ENCODE measurements around the gene TBC1D1. TPM values are rescaled to one million over a fixed set of nuclear protein-coding genes. Genes with fewer than 3 reads are reported as not detected.

Gene TBC1D1
- total and polyA plus RNA-seq, 2 donors (not counting 3 experiments of a cell fraction or from before 2014, with no cell fraction given): 63.5 to 116 TPM

GRCh38 chr4:37978248-37978924, 87.5 kb downstream of the TBC1D1 start:
- H3K4me1 ChIP-seq (ENCODE audit: control insufficient read depth, extremely low read depth, insufficient read depth, low read length): peaks cover 13% of the 10 kb centered on the region
- H2AFZ ChIP-seq (ENCODE audit: low read depth, low read length): peak overlapping the region; percentile 53
- H3K9ac ChIP-seq (replicated peaks; ENCODE audit: extremely low read depth, insufficient read depth, low read length): peak overlapping the region; percentile 89
- DNase-seq (ENCODE audit: low read depth, low spot score) (peak; percentile 62), FAIRE-seq (peak; percentile 4)
- H4K20me1 ChIP-seq (replicated peaks; ENCODE audit: control insufficient read depth, extremely low read depth, insufficient read depth, low read length): no peaks in the 10 kb centered on the region
- no peaks in the 10 kb centered on the region for H3K9me1 ChIP-seq (replicated peaks; ENCODE audit: control insufficient read depth, extremely low read depth, insufficient read depth, low read length)
- H3K4me2 ChIP-seq (ENCODE audit: insufficient read depth, low read length): peak overlapping the region; percentile 86
- dilution Hi-C loops (cut with MboI; ENCODE audit: extremely low pct_ligation_motif_present, low sequenced_read_pairs): no loop called here
- intact Hi-C loops (cut with micrococcal nuclease): loop anchor here (5.0 kb wide), 3 partner anchors 86 to 311 kb away; partner anchors contain the start of genes RELL1 and TBC1D1
- peak overlapping the region; percentile 21 to 77 (median 74) for H3K4me3 ChIP-seq (replicated peaks in 1 of 3; ENCODE audit: insufficient read depth in 1 of 3, low read depth in 1 of 3, low read length in 3 of 3)
- no peaks in the 10 kb centered on the region for H3K9me3 ChIP-seq (replicated peaks; ENCODE audit: control insufficient read depth, insufficient read depth, low read length)
- H3K79me2 ChIP-seq (ENCODE audit: control insufficient read depth, insufficient read depth, low read length): peaks cover 29% of the 10 kb centered on the region
- ChIA-PET POLR2A (no interaction called here), CTCF (interaction anchor here (0.6 to 3.2 kb wide), 8 partner anchors 10 to 176 kb away, joined by 3 to 17 read pairs (median 4); no protein-coding TSS in a partner anchor)
- no peaks in the 10 kb centered on the region for H3K36me3 ChIP-seq (ENCODE audit: control insufficient read depth in 2 of 2, extremely low read depth in 1 of 2, insufficient read depth in 2 of 2, low read length in 2 of 2)
- BruUV-seq (replicated peaks): TSS peak; percentile 39
- peak overlapping the region; percentile 83 for H3K27ac ChIP-seq (ENCODE audit: insufficient read depth, low read depth, low read length)
- no peak for TF ChIP-seq EZH2 (IDR thresholded peaks at IDR 0.05; ENCODE audit: borderline replicate concordance, low read depth, low read length, severe bottlenecking)
- no peak for TF ChIP-seq JUN (IDR thresholded peaks at IDR 0.05; ENCODE audit: borderline replicate concordance, insufficient read depth, insufficient read length, low read depth)
- TF ChIP-seq, protein P1, sequence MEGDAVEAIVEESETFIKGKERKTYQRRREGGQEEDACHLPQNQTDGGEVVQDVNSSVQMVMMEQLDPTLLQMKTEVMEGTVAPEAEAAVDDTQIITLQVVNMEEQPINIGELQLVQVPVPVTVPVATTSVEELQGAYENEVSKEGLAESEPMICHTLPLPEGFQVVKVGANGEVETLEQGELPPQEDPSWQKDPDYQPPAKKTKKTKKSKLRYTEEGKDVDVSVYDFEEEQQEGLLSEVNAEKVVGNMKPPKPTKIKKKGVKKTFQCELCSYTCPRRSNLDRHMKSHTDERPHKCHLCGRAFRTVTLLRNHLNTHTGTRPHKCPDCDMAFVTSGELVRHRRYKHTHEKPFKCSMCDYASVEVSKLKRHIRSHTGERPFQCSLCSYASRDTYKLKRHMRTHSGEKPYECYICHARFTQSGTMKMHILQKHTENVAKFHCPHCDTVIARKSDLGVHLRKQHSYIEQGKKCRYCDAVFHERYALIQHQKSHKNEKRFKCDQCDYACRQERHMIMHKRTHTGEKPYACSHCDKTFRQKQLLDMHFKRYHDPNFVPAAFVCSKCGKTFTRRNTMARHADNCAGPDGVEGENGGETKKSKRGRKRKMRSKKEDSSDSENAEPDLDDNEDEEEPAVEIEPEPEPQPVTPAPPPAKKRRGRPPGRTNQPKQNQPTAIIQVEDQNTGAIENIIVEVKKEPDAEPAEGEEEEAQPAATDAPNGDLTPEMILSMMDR (IDR thresholded peaks at IDR 0.05; ENCODE audit: extremely low read depth in 1 of 2, insufficient read depth in 1 of 2, low read depth in 1 of 2, low read length in 2 of 2): no peak
- no peak for TF ChIP-seq POLR2A (IDR thresholded peaks at IDR 0.05; ENCODE audit: low read depth, low read length)
- no peak for TF ChIP-seq GATA2 (IDR thresholded peaks at IDR 0.05; ENCODE audit: insufficient read depth, insufficient read length, low read depth, low read length)
- no peak for TF ChIP-seq MAX (IDR thresholded peaks at IDR 0.05; ENCODE audit: insufficient read depth, insufficient read length)
- H3K27me3 ChIP-seq (ENCODE audit: control insufficient read depth in 2 of 2, insufficient read depth in 2 of 2, low read length in 2 of 2): no peaks in the 10 kb centered on the region

Measured in endothelial cell of umbilical vein (primary cell).